Measurements from ENCODE around the gene C6orf47. TPM values are rescaled to one million over a fixed set of nuclear protein-coding genes. Genes with fewer than 3 reads are reported as not detected.

Gene C6orf47
- total RNA-seq, 4 donors from 2014 or later: 22.2 to 34.9 (median 26.8) TPM

DNA sequence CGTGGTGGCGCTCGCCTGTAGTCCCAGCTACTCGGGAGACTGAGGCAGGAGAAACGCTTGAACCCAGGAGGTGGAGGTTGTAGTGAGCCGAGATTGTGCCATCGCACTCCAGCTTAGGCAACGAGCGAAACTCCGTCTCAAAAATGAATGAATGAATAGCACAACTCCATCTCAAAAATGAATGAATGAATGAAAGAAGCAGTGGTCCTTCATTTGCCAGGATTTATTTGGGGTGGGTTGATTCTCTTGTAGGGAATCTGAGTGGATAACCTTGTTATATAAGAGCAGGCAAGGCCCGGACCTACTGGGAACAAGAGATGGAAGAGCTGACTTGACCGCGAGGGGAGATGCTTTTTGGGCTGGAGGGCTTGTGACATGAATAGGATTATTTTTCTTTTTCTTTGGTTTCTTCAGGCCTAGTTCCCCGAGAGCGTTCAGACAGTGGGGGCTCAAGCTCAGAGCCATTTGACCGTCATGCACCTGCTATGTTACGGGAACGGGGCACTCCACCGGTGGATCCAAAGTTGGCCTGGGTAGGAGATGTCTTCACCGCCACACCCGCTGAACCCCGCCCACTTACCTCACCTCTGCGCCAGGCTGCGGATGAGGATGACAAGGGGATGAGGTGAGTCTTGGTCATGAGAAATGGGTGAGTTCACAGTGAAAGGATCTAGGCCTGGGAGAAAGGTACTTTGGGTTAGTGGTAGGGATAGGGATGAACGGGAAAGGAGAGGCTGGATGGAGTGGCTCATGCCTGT lies 30.2 kb downstream of the C6orf47 start:
- no peak for TF ChIP-seq POLR2A (IDR thresholded peaks at IDR 0.05)
- TF ChIP-seq, protein P1, sequence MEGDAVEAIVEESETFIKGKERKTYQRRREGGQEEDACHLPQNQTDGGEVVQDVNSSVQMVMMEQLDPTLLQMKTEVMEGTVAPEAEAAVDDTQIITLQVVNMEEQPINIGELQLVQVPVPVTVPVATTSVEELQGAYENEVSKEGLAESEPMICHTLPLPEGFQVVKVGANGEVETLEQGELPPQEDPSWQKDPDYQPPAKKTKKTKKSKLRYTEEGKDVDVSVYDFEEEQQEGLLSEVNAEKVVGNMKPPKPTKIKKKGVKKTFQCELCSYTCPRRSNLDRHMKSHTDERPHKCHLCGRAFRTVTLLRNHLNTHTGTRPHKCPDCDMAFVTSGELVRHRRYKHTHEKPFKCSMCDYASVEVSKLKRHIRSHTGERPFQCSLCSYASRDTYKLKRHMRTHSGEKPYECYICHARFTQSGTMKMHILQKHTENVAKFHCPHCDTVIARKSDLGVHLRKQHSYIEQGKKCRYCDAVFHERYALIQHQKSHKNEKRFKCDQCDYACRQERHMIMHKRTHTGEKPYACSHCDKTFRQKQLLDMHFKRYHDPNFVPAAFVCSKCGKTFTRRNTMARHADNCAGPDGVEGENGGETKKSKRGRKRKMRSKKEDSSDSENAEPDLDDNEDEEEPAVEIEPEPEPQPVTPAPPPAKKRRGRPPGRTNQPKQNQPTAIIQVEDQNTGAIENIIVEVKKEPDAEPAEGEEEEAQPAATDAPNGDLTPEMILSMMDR (IDR thresholded peaks at IDR 0.05 in 4 of 5, conservative IDR thresholded peaks at IDR 0.05 in 1 of 5): no peak
- Histone ChIP-seq H3K4me1 (no peaks in the 10 kb centered on the region), H3K9me3 (no peaks in the 10 kb centered on the region)

DNA sequence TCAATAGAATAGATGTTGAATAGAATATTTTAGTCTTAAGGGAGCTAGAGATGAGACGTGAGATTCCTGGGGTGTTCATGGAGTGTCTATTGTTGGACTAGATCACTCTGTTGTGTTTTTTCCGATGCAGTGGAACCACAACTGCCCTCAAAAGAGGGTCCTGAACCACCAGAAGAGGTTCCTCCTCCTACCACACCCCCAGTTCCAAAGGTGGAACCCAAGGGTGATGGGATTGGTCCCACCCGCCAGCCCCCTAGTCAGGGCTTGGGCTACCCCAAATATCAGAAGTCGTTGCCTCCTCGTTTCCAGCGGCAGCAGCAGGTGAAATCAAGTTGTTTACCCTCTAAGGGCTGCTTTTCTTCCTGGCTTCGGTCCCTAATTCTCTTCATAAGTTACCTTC lies 31.6 kb downstream of the C6orf47 start:
- no peak overlapping the region for H3K4me3 ChIP-seq
- no peak for ATAC-seq
- H3K36me3 ChIP-seq: peaks cover 8 to 100% of the 10 kb centered on the region in 2 donors
- H3K4me1 ChIP-seq: no peaks in the 10 kb centered on the region
- no peak overlapping the region for H3K27ac ChIP-seq
- H3K9me3 ChIP-seq: no peaks in the 10 kb centered on the region
- no peak for DNase-seq
- intact Hi-C loops (cut with DNase I; ENCODE audit: low total_unique reads) (loop anchor here (10.0 kb wide), 1 partner anchor 1014 kb away; the partner anchor contains the start of genes MRPS18B and PPP1R10), in situ Hi-C loops (cut with MboI; ENCODE audit: low sequenced_read_pairs in 4 of 4) (no loop called here)
- TF ChIP-seq POLR2A (IDR thresholded peaks at IDR 0.05): no peak
- TF ChIP-seq, protein P1 (IDR thresholded peaks at IDR 0.05 in 4 of 5, conservative IDR thresholded peaks at IDR 0.05 in 1 of 5): no peak
- H3K27me3 ChIP-seq: no peaks in the 10 kb centered on the region

More for the DNA sequence above, 30.2 kb downstream of the C6orf47 start:
- in situ Hi-C loops (cut with MboI; ENCODE audit: low sequenced_read_pairs in 4 of 4) (no loop called here), intact Hi-C loops (cut with DNase I; ENCODE audit: low total_unique reads) (no loop called here)
- H3K27ac ChIP-seq: no peak overlapping the region
- H3K36me3 ChIP-seq: peaks cover 8 to 100% of the 10 kb centered on the region in 2 donors
- no peak overlapping the region for H3K4me3 ChIP-seq
- DNase-seq (no peak), ATAC-seq (no peak)
- H3K27me3 ChIP-seq: no peaks in the 10 kb centered on the region

DNA sequence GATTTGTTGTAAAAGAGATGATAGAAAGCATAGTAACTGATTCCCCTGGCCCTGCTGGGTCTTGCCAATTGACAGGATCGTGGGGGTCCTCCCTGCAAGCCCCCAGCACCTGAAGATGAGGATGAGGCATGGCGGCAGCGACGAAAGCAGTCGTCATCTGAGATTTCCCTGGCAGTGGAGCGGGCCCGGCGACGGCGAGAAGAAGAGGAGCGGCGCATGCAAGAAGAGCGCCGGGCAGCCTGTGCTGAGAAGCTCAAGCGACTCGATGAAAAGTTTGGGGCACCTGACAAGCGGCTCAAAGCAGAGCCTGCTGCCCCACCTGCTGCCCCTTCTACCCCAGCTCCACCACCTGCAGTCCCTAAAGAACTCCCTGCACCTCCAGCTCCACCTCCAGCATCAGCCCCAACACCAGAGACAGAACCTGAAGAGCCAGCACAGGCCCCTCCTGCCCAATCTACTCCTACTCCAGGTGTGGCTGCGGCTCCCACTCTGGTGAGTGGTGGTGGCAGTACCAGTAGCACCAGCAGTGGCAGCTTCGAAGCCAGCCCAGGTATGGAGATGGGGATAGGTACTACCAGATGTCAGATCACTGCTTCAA lies 32.8 kb downstream of the C6orf47 start:
- DNase-seq: no peak
- Histone ChIP-seq H3K4me3 (no peak overlapping the region), H3K9me3 (no peaks in the 10 kb centered on the region), H3K4me1 (peaks cover 0 to 2% of the 10 kb centered on the region in 2 donors), H3K27ac (no peak overlapping the region), H3K36me3 (peaks cover 8 to 99% of the 10 kb centered on the region in 2 donors), H3K27me3 (no peaks in the 10 kb centered on the region)
- in situ Hi-C loops (cut with MboI; ENCODE audit: low sequenced_read_pairs in 4 of 4) (no loop called here), intact Hi-C loops (cut with DNase I; ENCODE audit: low total_unique reads) (loop anchor here (10.0 kb wide), 1 partner anchor 1013 kb away; the partner anchor contains the start of genes MRPS18B and PPP1R10)
- TF ChIP-seq, protein P1 (IDR thresholded peaks at IDR 0.05 in 4 of 5, conservative IDR thresholded peaks at IDR 0.05 in 1 of 5): no peak
- no peak for TF ChIP-seq POLR2A (IDR thresholded peaks at IDR 0.05)
- ATAC-seq: no peak

DNA sequence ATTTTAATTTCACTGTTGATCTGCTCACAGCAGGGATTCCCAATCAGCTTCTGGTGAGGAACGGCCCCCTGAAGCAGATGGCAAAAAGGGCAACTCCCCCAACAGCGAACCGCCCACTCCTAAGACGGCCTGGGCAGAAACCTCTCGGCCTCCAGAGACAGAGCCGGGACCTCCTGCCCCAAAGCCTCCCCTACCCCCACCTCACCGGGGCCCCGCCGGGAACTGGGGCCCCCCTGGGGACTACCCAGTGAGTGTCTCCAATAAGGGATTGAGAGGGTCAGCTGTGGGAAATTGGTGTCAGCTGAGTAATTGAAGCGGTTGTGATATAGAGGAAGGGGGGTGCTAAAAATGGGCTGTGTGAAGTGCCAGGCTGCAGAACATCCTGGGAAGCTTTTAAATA lies 33.6 kb downstream of the C6orf47 start:
- ATAC-seq: no peak
- H3K4me1 ChIP-seq: peaks cover 6 to 10% of the 10 kb centered on the region in 2 donors
- no peak overlapping the region for H3K4me3 ChIP-seq
- no peak for DNase-seq
- no peak overlapping the region for H3K27ac ChIP-seq
- in situ Hi-C loops (cut with MboI; ENCODE audit: low sequenced_read_pairs in 4 of 4) (no loop called here), intact Hi-C loops (cut with DNase I; ENCODE audit: low total_unique reads) (loop anchor here (10.0 kb wide), 1 partner anchor 1012 kb away; the partner anchor contains the start of genes MRPS18B and PPP1R10)
- TF ChIP-seq, protein P1 (IDR thresholded peaks at IDR 0.05 in 4 of 5, conservative IDR thresholded peaks at IDR 0.05 in 1 of 5): no peak
- TF ChIP-seq POLR2A (IDR thresholded peaks at IDR 0.05): no peak
- H3K36me3 ChIP-seq: peaks cover 8 to 93% of the 10 kb centered on the region in 2 donors
- no peaks in the 10 kb centered on the region for H3K9me3 ChIP-seq
- no peaks in the 10 kb centered on the region for H3K27me3 ChIP-seq

Measured in gastrocnemius medialis (tissue), 4 donors.